H9 (cell line): ENCODE data around the gene PTPRH. TPM values are rescaled to one million over a fixed set of nuclear protein-coding genes. Genes with fewer than 3 reads are reported as not detected.

Experiments used
- DNase-seq: peaks from one replicate; pipeline ENCODE4 v3.0.0-alpha.2; 2017
- H2AFZ ChIP-seq: one replicate; pipeline ENCODE4 v1.6.1; 2013; ENCODE audit warnings: mild to moderate bottlenecking, low read length, control low read depth, moderate library complexity
- H2AK5ac ChIP-seq: 2 replicates; pipeline ENCODE4 v1.6.1; 2013; ENCODE audit warnings: low read length, control low read depth, mixed read lengths; ENCODE audit not compliant: insufficient read length
- H2BK120ac ChIP-seq: one replicate; pipeline ENCODE4 v1.6.1; 2013; ENCODE audit warnings: low read depth, mild to moderate bottlenecking, low read length, control low read depth, inconsistent platforms; ENCODE audit not compliant: poor library complexity, severe bottlenecking
- H2BK12ac ChIP-seq: 2 replicates; pipeline ENCODE4 v1.6.1; 2013; ENCODE audit warnings: low read length, control low read depth, mixed read lengths, low read depth; ENCODE audit not compliant: insufficient read length
- H2BK15ac ChIP-seq: 2 replicates; pipeline ENCODE4 v1.6.1; 2013; ENCODE audit warnings: low read depth, low read length, control low read depth
- H2BK20ac ChIP-seq: one replicate; pipeline ENCODE4 v1.6.1; 2013; ENCODE audit warnings: low read depth, mild to moderate bottlenecking, low read length, control low read depth, inconsistent platforms; ENCODE audit not compliant: poor library complexity, severe bottlenecking
- H2BK5ac ChIP-seq: 2 replicates; pipeline ENCODE4 v1.6.1; 2013; ENCODE audit warnings: low read length, control low read depth, mixed read lengths; ENCODE audit not compliant: insufficient read length
- H3K14ac ChIP-seq: 2 replicates; pipeline ENCODE4 v1.6.1; 2013; ENCODE audit warnings: low read length, control low read depth; ENCODE audit not compliant: insufficient read depth
- H3K18ac ChIP-seq: 2 replicates; pipeline ENCODE4 v1.6.1; 2013; ENCODE audit warnings: low read depth, mild to moderate bottlenecking, mixed read lengths, low read length, control low read depth; ENCODE audit not compliant: insufficient read length
- H3K23ac ChIP-seq: 2 replicates; pipeline ENCODE4 v1.6.1; 2013; ENCODE audit warnings: low read length, control low read depth, mixed read lengths, low read depth; ENCODE audit not compliant: insufficient read length
- H3K23me2 ChIP-seq: 2 replicates; pipeline ENCODE4 v1.6.1; 2013; ENCODE audit warnings: low read depth, mild to moderate bottlenecking, mixed read lengths, low read length, control low read depth; ENCODE audit not compliant: insufficient read length, poor library complexity, severe bottlenecking
- H3K27ac ChIP-seq: 2 replicates; pipeline ENCODE4 v1.5.1; 2013; ENCODE audit warnings: low read length, control low read depth, mixed read lengths, low read depth; ENCODE audit not compliant: insufficient read length
- H3K27me3 ChIP-seq: 2 replicates; pipeline ENCODE4 v1.6.1; 2013; ENCODE audit warnings: low read length, control low read depth, inconsistent platforms; ENCODE audit not compliant: insufficient read depth
- H3K4ac ChIP-seq: 2 replicates; pipeline ENCODE4 v1.6.1; 2013; ENCODE audit warnings: low read depth, mild to moderate bottlenecking, control low read depth, inconsistent platforms, low read length, moderate library complexity
- H3K4me1 ChIP-seq: 2 replicates; pipeline ENCODE4 v1.6.1; 2013; ENCODE audit warnings: low read length, control low read depth, inconsistent platforms; ENCODE audit not compliant: insufficient read depth
- H3K4me2 ChIP-seq: 2 replicates; pipeline ENCODE4 v1.6.1; 2013; ENCODE audit warnings: low read length, control low read depth, mixed read lengths; ENCODE audit not compliant: insufficient read length, insufficient read depth
- H3K56ac ChIP-seq: 2 replicates; pipeline ENCODE4 v1.6.1; 2013; ENCODE audit warnings: low read depth, mild to moderate bottlenecking, mixed read lengths, low read length, control low read depth; ENCODE audit not compliant: insufficient read length
- H3K79me1 ChIP-seq: 2 replicates; pipeline ENCODE4 v1.6.1; 2013; ENCODE audit warnings: low read depth, mild to moderate bottlenecking, moderate library complexity, low read length, control low read depth, inconsistent platforms; ENCODE audit not compliant: insufficient read depth, poor library complexity, severe bottlenecking
- H3K79me2 ChIP-seq: 2 replicates; pipeline ENCODE4 v1.6.1; 2013; ENCODE audit warnings: low read length, control low read depth, inconsistent platforms; ENCODE audit not compliant: insufficient read depth
- H3K9ac ChIP-seq: 2 replicates; pipeline ENCODE4 v1.6.1; 2013; ENCODE audit warnings: low read length, control low read depth, mixed read lengths; ENCODE audit not compliant: insufficient read length; ENCODE audit errors: extremely low read depth
- H3K9me3 ChIP-seq: one replicate; pipeline ENCODE4 v1.6.1; 2013; ENCODE audit warnings: low read depth, low read length, inconsistent platforms; ENCODE audit not compliant: control insufficient read depth
- H3T11ph ChIP-seq: one replicate; pipeline ENCODE4 v1.6.1; 2013; ENCODE audit warnings: mild to moderate bottlenecking, low read length, control low read depth, inconsistent platforms
- H4K20me1 ChIP-seq: one replicate; pipeline ENCODE4 v1.6.1; 2013; ENCODE audit not compliant: control insufficient read depth, insufficient read length, insufficient read depth
- H4K5ac ChIP-seq: 2 replicates; pipeline ENCODE4 v1.6.1; 2013; ENCODE audit warnings: low read depth, mild to moderate bottlenecking, mixed read lengths, low read length, control low read depth; ENCODE audit not compliant: insufficient read length
- H4K8ac ChIP-seq: replicated peaks from 2 replicates; pipeline ENCODE4 v1.6.1; 2013; ENCODE audit warnings: low read length, control low read depth, mixed read lengths, low read depth; ENCODE audit not compliant: insufficient read length
- H4K91ac ChIP-seq: 2 replicates; pipeline ENCODE4 v1.6.1; 2013; ENCODE audit warnings: low read depth, mild to moderate bottlenecking, moderate library complexity, mixed read lengths, low read length, control low read depth; ENCODE audit not compliant: insufficient read length
- H3K27ac Mint-ChIP-seq, 3 experiments: 2 replicates in 2 of 3; 3 replicates in 1 of 3; pipeline ENCODE4 v1.8.0; 2020 to 2021; ENCODE audit warnings: mixed read lengths in 3 of 3, mild to moderate bottlenecking in 1 of 3, moderate library complexity in 1 of 3
- H3K27me3 Mint-ChIP-seq: 2 replicates; pipeline ENCODE4 v1.8.0; 2021; ENCODE audit warnings: low read depth, mild to moderate bottlenecking, moderate library complexity, mixed read lengths
- H3K36me3 Mint-ChIP-seq, 3 experiments: 2 replicates in 2 of 3; 3 replicates in 1 of 3; pipeline ENCODE4 v1.8.0; 2020 to 2021; ENCODE audit warnings: low read depth in 3 of 3, mixed read lengths in 3 of 3; ENCODE audit not compliant: insufficient read depth in 1 of 3
- H3K4me1 Mint-ChIP-seq, 2 experiments: 2 replicates each; pipeline ENCODE4 v1.8.0; 2020; ENCODE audit warnings: mixed read lengths in 2 of 2
- H3K4me3 Mint-ChIP-seq, 2 experiments: 2 replicates in 1 of 2; 3 replicates in 1 of 2; pipeline ENCODE4 v1.8.0; 2020 to 2021; ENCODE audit warnings: mild to moderate bottlenecking in 2 of 2, mixed read lengths in 2 of 2, moderate library complexity in 1 of 2
- H3K9me3 Mint-ChIP-seq, 2 experiments: 2 replicates in 1 of 2; 3 replicates in 1 of 2; pipeline ENCODE4 v1.8.0; 2020; ENCODE audit warnings: mild to moderate bottlenecking in 2 of 2, mixed read lengths in 2 of 2, moderate library complexity in 1 of 2
- WGBS: extraction: QIAGEN DNeasy Blood & Tissue Kit; methylation state at CpG from one replicate; pipeline ENCODE4 v1.1.7; 2013; ENCODE audit warnings: missing lambda C conversion rate, low lambda C conversion rate, mixed read lengths; ENCODE audit not compliant: insufficient read length; ENCODE audit errors: extremely low coverage; 5-methylcytosine and 5-hydroxymethylcytosine counted together
- total RNA-seq: library from RNA; stranded (reverse); gene quantifications from 2 replicates; pipeline ENCODE4 v1.2.1, GENCODE V29; 2021
- TF ChIP-seq, protein P1 (sequence below): fragments of 200-600 bp; sonication (generic); conservative IDR thresholded peaks from 3 replicates; pipeline ENCODE4 v1.8.0; 2021; ENCODE audit warnings: antibody characterized with exemption, mild to moderate bottlenecking

The PTPRH gene
- total RNA-seq, 1 experiment from 2014 or later: 0.24 TPM

DNA sequence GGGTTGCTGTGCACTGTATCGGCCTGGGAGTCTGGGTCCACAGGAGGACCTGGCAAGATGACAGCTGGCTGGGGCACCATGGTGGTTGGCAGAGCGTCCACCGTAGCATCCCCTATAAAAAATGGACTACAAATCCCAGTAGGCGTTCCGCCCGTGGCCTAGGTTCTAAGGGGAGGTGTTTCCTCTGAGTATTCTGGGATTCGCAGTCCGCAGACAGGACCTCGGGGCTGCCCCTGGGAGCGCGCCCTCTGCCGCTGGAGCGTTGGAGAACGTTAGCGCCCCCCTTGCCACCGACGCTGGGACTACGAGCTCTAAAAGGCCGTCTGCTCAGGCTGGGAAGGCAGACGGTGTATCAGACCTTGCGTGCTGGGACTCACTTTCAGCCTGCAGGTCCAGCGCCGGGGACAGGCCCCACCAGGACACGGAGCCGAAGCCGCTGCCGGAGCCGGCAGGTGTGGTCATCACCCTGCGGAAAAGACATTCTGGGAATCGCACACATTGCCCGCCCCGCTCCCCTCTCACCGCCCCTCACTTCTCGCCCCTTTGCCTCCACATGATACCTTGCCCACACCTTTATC, 43.3 kb downstream of the PTPRH start:
- Histone ChIP-seq H3K23me2 (peaks cover 11% of the 10 kb centered on the region), H2AFZ (no peak overlapping the region), H2BK20ac (no peak overlapping the region), H3K14ac (no peak overlapping the region), H3K9ac (no peak overlapping the region), H2BK15ac (no peak overlapping the region), H4K91ac (no peak overlapping the region), H4K20me1 (no peaks in the 10 kb centered on the region), H3K23ac (no peak overlapping the region), H2BK5ac (no peak overlapping the region), H3K27me3 (no peaks in the 10 kb centered on the region; the same call in 1 of the 2 replicates), H3K9me3 (no peaks in the 10 kb centered on the region), H3K56ac (no peak overlapping the region), H3K27ac (no peak overlapping the region), H4K8ac (no peak overlapping the region), H3K4me1 (no peaks in the 10 kb centered on the region), H3T11ph (no peak overlapping the region), H4K5ac (no peak overlapping the region), H3K79me1 (no peaks in the 10 kb centered on the region), H3K79me2 (no peaks in the 10 kb centered on the region), H2BK12ac (no peak overlapping the region), H2BK120ac (no peak overlapping the region), H2AK5ac (no peak overlapping the region), H3K18ac (no peak overlapping the region), H3K4ac (no peak overlapping the region), H3K4me2 (peak overlapping the region; percentile 61)
- H3K27me3 Mint-ChIP-seq: peaks cover 39% of the 10 kb centered on the region
- peak overlapping the region in 2 of 3 experiments; percentile 30 to 99; a peak in 4 of 7 replicates for H3K27ac Mint-ChIP-seq
- H3K36me3 Mint-ChIP-seq: no peaks in the 10 kb centered on the region; a peak in 2 of 7 replicates
- peaks cover 0 to 2% of the 10 kb centered on the region in 2 experiments; a peak in 1 of 5 replicates for H3K9me3 Mint-ChIP-seq
- DNase-seq: peak; percentile 93
- no CpG with 5 or more reads among the region's 34 CpGs for WGBS
- peaks cover 8 to 13% of the 10 kb centered on the region in 2 experiments for H3K4me1 Mint-ChIP-seq
- TF ChIP-seq, protein P1, sequence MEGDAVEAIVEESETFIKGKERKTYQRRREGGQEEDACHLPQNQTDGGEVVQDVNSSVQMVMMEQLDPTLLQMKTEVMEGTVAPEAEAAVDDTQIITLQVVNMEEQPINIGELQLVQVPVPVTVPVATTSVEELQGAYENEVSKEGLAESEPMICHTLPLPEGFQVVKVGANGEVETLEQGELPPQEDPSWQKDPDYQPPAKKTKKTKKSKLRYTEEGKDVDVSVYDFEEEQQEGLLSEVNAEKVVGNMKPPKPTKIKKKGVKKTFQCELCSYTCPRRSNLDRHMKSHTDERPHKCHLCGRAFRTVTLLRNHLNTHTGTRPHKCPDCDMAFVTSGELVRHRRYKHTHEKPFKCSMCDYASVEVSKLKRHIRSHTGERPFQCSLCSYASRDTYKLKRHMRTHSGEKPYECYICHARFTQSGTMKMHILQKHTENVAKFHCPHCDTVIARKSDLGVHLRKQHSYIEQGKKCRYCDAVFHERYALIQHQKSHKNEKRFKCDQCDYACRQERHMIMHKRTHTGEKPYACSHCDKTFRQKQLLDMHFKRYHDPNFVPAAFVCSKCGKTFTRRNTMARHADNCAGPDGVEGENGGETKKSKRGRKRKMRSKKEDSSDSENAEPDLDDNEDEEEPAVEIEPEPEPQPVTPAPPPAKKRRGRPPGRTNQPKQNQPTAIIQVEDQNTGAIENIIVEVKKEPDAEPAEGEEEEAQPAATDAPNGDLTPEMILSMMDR: peak; percentile 87
- peak overlapping the region; percentile 85 to 95 for H3K4me3 Mint-ChIP-seq
